SK-N-SH (cell line): Measurements from ENCODE around the gene PTGDS.

Experiments
- CTCF ChIP-seq: fragments of 200-600 bp; sonication (generic); IDR thresholded peaks from 2 replicates; pipeline ENCODE4 v1.6.1; 2017; ENCODE audit warnings: antibody characterized with exemption, mild to moderate bottlenecking, moderate library complexity
- PBX3 ChIP-seq: IDR thresholded peaks from 2 replicates; pipeline ENCODE4; 2012
- RFX5 ChIP-seq: IDR thresholded peaks from 2 replicates; pipeline ENCODE4 v1.6.1; 2012; ENCODE audit warnings: mild to moderate bottlenecking, improper control_type of control experiment, low read length
- TEAD4 ChIP-seq: IDR thresholded peaks from 2 replicates; pipeline ENCODE4 v1.4.0; 2012; ENCODE audit warnings: mild to moderate bottlenecking, borderline replicate concordance; ENCODE audit not compliant: insufficient read depth

GRCh38 chr9:137006116-137007003 is 29.1 kb downstream of the PTGDS start:
- TF ChIP-seq CTCF (no peak), TEAD4 (no peak), PBX3 (no peak), RFX5 (no peak)
